Ishikawa (cell line): Measurements from ENCODE around the gene SENP5.

Experiments used
- CEBPB ChIP-seq: IDR thresholded peaks from 2 replicates; pipeline ENCODE4 v1.6.1; 2012
- TCF12 ChIP-seq: IDR thresholded peaks from 2 replicates; pipeline ENCODE4 v1.6.1; 2012; ENCODE audit warnings: low read depth
- ZBTB7A ChIP-seq: IDR thresholded peaks from 2 replicates; pipeline ENCODE4 v1.6.1; 2012; ENCODE audit warnings: low read depth
- TF ChIP-seq, protein P1 (sequence below): IDR thresholded peaks from 2 replicates; pipeline ENCODE4 v1.6.1; 2012

DNA sequence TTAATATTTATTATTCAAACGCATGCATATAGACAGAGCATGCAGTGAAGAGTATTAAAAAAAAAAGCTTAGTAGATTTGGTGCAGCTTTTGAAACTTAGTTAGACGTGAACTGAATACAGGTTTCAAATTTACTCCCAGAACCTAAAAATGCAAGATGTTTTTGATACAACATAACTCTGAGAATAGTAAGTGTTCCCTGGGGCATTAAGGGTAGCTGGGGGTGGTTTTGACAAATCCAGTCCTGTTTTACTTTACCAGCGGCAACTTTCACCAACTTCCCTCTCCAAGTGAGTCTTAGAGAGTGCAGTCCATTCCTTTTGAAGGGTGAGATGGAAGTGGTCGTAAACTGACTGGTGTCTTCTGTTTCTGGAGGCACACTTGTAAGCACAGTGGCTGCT, 63.4 kb downstream of the SENP5 start:
- TF ChIP-seq TCF12, result no peak
- no peak for TF ChIP-seq ZBTB7A
- TF ChIP-seq, protein P1, sequence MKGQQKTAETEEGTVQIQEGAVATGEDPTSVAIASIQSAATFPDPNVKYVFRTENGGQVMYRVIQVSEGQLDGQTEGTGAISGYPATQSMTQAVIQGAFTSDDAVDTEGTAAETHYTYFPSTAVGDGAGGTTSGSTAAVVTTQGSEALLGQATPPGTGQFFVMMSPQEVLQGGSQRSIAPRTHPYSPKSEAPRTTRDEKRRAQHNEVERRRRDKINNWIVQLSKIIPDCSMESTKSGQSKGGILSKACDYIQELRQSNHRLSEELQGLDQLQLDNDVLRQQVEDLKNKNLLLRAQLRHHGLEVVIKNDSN, result no peak
- TF ChIP-seq CEBPB, result no peak
